ENCODE measurements around the gene ITPA.
A peak's percentile ranks its signal among the peaks of the same experiment; 100 is the strongest.

Gene ITPA

DNA sequence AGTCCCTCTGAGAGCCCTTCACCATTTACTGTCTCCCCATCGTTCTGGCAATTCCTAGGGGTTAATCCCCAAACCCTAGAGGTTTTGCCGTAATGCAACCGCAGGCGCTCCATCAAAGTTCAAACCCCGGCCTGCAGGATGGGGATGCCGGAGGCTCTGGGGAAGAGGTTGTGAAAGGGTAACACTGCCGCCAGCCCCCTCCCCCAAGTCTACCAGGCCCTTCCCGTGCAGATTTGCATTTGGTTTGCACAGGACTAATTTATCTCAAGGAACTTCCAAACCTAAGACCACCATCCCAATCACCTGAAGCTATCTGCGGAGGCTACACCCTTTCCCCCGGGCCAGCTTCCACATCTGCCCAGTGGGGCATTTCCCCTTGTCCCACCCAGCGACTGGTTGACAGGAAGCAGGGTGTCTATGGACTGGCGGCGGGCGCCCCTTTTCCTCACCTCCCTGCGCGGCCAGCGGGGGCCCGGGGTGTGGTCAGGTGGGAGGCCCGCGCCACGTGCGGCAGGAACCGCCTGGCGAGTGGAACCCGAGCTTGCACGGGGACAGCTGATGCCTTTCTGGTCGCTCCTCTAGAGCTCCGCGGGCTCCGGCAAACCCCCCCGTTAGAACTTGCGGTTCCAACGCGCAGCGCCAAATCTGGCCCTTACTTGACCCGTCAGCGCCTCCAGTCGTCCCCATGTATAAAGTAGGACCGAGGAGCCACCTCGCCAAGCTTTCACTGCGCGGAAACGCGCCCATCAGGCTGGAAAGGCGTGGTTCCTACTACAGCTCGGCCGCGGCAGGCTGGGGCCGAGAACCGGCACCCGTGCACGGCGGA lies 39.1 kb downstream of the ITPA start:
- DNase-seq (ENCODE audit: low read depth) = no peak

DNA sequence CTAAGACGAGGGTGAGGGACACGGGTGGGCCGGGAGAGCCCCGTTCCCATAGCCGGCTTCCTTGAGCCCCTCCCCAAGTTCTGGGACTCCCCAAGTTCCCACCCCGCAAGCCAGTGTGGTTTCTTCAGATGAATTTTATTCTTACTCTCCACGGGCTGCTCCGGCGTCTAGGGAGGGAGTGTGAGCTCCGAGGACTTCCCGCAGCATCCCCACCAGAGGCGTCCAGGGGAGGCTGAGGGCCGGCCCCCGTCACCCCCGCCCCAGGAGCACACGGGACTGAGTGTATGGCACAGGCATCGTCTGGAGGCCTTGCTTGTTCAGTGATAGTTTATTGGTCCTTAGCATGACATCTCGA lies 39.7 kb downstream of the ITPA start:
- no peak overlapping the region for H3K4me3 ChIP-seq (ENCODE audit: low read depth, low read length)
- no peak for DNase-seq (ENCODE audit: low read depth)
- TF ChIP-seq, protein P1, sequence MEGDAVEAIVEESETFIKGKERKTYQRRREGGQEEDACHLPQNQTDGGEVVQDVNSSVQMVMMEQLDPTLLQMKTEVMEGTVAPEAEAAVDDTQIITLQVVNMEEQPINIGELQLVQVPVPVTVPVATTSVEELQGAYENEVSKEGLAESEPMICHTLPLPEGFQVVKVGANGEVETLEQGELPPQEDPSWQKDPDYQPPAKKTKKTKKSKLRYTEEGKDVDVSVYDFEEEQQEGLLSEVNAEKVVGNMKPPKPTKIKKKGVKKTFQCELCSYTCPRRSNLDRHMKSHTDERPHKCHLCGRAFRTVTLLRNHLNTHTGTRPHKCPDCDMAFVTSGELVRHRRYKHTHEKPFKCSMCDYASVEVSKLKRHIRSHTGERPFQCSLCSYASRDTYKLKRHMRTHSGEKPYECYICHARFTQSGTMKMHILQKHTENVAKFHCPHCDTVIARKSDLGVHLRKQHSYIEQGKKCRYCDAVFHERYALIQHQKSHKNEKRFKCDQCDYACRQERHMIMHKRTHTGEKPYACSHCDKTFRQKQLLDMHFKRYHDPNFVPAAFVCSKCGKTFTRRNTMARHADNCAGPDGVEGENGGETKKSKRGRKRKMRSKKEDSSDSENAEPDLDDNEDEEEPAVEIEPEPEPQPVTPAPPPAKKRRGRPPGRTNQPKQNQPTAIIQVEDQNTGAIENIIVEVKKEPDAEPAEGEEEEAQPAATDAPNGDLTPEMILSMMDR (IDR thresholded peaks at IDR 0.05; ENCODE audit: low read depth, low read length, missing control alignments) = no peak

More for the DNA sequence above, 39.1 kb downstream of the ITPA start:
- TF ChIP-seq, protein P1 (IDR thresholded peaks at IDR 0.05; ENCODE audit: low read depth, low read length, missing control alignments) = no peak
- no peak overlapping the region for H3K4me3 ChIP-seq (ENCODE audit: low read depth, low read length)

DNA sequence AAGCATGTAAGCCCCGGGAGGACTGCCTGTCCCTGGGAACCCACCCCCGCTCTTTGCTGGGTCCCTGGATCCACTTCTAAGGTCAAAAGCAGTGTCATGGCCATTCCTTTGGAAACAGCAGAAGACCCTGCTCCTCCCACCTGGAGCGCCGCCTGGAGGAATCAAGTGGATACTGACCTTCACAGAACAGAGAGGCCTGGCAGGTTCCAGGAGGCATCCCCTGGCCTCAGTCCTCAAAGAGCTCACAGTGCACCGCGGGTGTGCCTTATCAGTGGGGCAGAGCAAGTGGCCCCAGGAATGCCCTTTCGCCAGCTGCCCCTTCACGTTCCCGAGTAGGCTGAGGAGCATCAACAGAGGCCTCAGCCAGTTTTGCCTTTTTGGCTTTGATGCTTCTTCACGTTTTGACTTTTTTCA lies 40.8 kb downstream of the ITPA start:
- TF ChIP-seq, protein P1 (IDR thresholded peaks at IDR 0.05; ENCODE audit: low read depth, low read length, missing control alignments) = peak; percentile 45
- DNase-seq (ENCODE audit: low read depth) = no peak
- H3K4me3 ChIP-seq (ENCODE audit: low read depth, low read length) = no peak overlapping the region

DNA sequence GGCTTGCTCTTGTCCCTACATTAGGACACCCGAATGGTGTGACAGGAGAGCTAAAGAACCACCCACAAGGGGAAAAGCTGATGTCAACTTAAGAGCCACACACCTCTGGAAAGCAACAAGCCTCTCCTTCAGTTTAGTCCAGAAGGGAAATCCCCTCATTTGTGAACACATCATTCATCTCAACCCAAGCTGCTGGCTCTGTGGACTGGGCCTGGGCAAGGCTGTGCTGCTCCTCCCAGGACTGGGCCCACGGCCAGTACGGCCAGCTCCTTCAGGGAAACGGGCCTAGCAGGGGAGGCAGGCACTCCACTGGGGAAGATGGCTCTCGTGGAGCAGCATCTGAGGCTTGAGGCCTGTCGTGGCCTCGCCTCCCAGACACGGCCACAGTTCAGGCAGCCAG lies 42.5 kb downstream of the ITPA start:
- no peak for DNase-seq (ENCODE audit: low read depth)
- TF ChIP-seq, protein P1 (IDR thresholded peaks at IDR 0.05; ENCODE audit: low read depth, low read length, missing control alignments) = no peak
- H3K4me3 ChIP-seq (ENCODE audit: low read depth, low read length) = no peak overlapping the region

DNA sequence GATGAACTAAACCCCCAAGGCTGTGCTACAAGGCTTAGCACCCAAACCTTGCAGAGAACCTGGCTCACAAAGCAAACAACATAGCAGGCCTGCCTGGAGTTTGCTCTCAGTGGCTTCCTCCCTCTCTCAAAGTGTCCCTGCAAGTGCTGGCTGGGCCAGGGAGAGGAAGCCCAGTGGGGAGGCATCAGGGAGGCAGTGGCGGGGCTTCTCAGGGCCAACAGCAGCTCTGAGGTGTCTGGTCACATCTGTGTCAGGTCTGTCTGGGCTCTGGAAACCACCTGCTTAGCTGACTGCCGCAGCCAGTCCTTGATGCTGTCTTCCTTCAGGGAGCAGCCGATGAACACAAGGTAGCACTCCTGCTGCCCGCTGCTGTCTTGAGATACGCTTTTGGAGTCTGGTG lies 46.4 kb downstream of the ITPA start:
- H3K4me3 ChIP-seq (ENCODE audit: low read depth, low read length) = no peak overlapping the region
- TF ChIP-seq, protein P1 (IDR thresholded peaks at IDR 0.05; ENCODE audit: low read depth, low read length, missing control alignments) = no peak
- no peak for DNase-seq (ENCODE audit: low read depth)

DNA sequence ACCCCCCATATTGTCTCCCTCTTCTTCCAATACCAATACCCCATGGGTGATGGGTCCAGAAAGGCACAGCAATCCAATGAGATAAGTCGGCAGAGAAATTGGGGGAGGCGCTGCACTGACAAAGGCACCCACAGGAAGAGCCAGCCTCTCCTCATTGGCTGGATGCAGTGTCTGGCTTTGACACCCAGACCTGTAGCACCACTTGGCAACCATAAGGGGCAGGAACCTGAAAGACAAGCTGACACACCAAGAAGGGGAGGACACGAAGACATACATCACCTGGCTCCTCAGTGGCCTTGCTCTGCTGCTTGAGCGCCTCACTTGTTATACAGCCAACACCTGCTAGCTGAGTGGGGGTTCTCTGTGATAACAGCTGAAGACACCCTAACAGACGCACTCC lies 49.1 kb downstream of the ITPA start:
- DNase-seq (ENCODE audit: low read depth) = no peak
- no peak overlapping the region for H3K4me3 ChIP-seq (ENCODE audit: low read depth, low read length)
- TF ChIP-seq, protein P1 (IDR thresholded peaks at IDR 0.05; ENCODE audit: low read depth, low read length, missing control alignments) = peak; percentile 2

DNA sequence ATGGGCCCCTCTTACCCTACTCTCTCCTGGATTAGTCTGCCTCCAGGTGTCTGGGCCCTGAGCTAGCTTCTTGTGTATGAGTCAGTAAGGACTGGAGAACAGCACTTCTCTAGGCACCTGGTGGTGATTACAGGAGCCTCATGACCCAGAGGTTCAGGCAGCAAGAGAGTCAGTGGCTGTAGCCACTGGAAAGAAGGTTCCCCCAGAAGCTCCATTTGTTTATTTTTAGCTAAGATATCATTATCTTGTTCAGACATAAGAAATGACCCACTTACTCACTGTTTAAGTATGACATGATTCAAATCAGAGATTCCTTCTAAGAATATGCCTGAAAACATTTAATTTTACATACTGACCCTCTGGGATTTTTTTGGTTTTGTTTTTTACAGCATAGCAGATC lies 53.3 kb downstream of the ITPA start:
- TF ChIP-seq, protein P1 (IDR thresholded peaks at IDR 0.05; ENCODE audit: low read depth, low read length, missing control alignments) = no peak
- DNase-seq (ENCODE audit: low read depth) = no peak
- no peak overlapping the region for H3K4me3 ChIP-seq (ENCODE audit: low read depth, low read length)
